ENCODE measurements around the gene C11orf91. TPM values are rescaled to one million over a fixed set of nuclear protein-coding genes. Genes with fewer than 3 reads are reported as not detected.

C11orf91 gene
- total RNA-seq, 2 experiments from 2014 or later, result not detected

- Histone ChIP-seq H3K27ac (ENCODE audit: low read depth, low read length, poor library complexity, severe bottlenecking) (no peak overlapping the region), H3K79me2 (ENCODE audit: insufficient read depth, low read depth, low read length) (no peaks in the 10 kb centered on the region)
- POLR2A ChIA-PET, result interaction anchor here (0.7 kb wide), 1 partner anchor 14 kb away, joined by 3 read pairs; no protein-coding TSS in a partner anchor
These were observed 12.7 kb upstream of the C11orf91 start for GRCh38 chr11:33713151-33713855.

GRCh38 chr11:33712436-33712835 lies 11.8 kb upstream of the C11orf91 start:
- Histone ChIP-seq H3K4me3 (ENCODE audit: low read depth, low read length, poor library complexity, severe bottlenecking) (no peak overlapping the region), H2AFZ (ENCODE audit: low read length) (no peak overlapping the region), H3K9me2 (ENCODE audit: insufficient read depth, low read length) (no peaks in the 10 kb centered on the region), H3K4me2 (ENCODE audit: low read length) (no peak overlapping the region), H3K27ac (ENCODE audit: low read depth, low read length, poor library complexity, severe bottlenecking) (no peak overlapping the region), H4K20me1 (ENCODE audit: insufficient read depth, low read length) (no peaks in the 10 kb centered on the region), H3K36me3 (ENCODE audit: insufficient read depth, low read length) (peaks cover 11% of the 10 kb centered on the region), H3K79me2 (ENCODE audit: insufficient read depth, low read depth, low read length) (no peaks in the 10 kb centered on the region), H3K4me1 (ENCODE audit: insufficient read depth, low read length, poor library complexity, severe bottlenecking) (no peaks in the 10 kb centered on the region), H3K9me3 (ENCODE audit: low read length) (no peaks in the 10 kb centered on the region)
- intact Hi-C loops (cut with micrococcal nuclease; ENCODE audit: unreplicated experiment), result no loop called here
- BruUV-seq (replicated peaks), result no TSS peak
- POLR2A ChIA-PET, result no interaction called here
- TF ChIP-seq CTCF (conservative IDR thresholded peaks at IDR 0.05; ENCODE audit: low read length) (no peak), EZH2phosphoT487 (IDR thresholded peaks at IDR 0.05; ENCODE audit: borderline replicate concordance, low read depth, low read length) (no peak)
- CTCF ChIA-PET (ENCODE audit: unreplicated experiment), result no interaction called here
- DNase-seq (ENCODE audit: low spot score), result no peak

More at GRCh38 chr11:33713151-33713855, 12.7 kb upstream of the C11orf91 start:
- Histone ChIP-seq H3K4me1 (ENCODE audit: insufficient read depth, low read length, poor library complexity, severe bottlenecking) (no peaks in the 10 kb centered on the region), H3K4me2 (ENCODE audit: low read length) (no peak overlapping the region), H3K9me2 (ENCODE audit: insufficient read depth, low read length) (no peaks in the 10 kb centered on the region), H3K9me3 (ENCODE audit: low read length) (no peaks in the 10 kb centered on the region), H4K20me1 (ENCODE audit: insufficient read depth, low read length) (no peaks in the 10 kb centered on the region), H3K36me3 (ENCODE audit: insufficient read depth, low read length) (peaks cover 11% of the 10 kb centered on the region), H2AFZ (ENCODE audit: low read length) (no peak overlapping the region), H3K4me3 (ENCODE audit: low read depth, low read length, poor library complexity, severe bottlenecking) (no peak overlapping the region)
- CTCF ChIA-PET (ENCODE audit: unreplicated experiment), result no interaction called here
- intact Hi-C loops (cut with micrococcal nuclease; ENCODE audit: unreplicated experiment), result no loop called here
- no TSS peak for BruUV-seq (replicated peaks)
- DNase-seq (ENCODE audit: low spot score), result no peak
- TF ChIP-seq EZH2phosphoT487 (IDR thresholded peaks at IDR 0.05; ENCODE audit: borderline replicate concordance, low read depth, low read length), result no peak
- no peak for TF ChIP-seq CTCF (conservative IDR thresholded peaks at IDR 0.05; ENCODE audit: low read length)

GRCh38 chr11:33709466-33709865 lies 8.8 kb upstream of the C11orf91 start:
- Histone ChIP-seq H3K4me1 (ENCODE audit: insufficient read depth, low read length, poor library complexity, severe bottlenecking) (no peaks in the 10 kb centered on the region), H3K9me2 (ENCODE audit: insufficient read depth, low read length) (no peaks in the 10 kb centered on the region), H2AFZ (ENCODE audit: low read length) (no peak overlapping the region), H3K9me3 (ENCODE audit: low read length) (no peaks in the 10 kb centered on the region), H3K36me3 (ENCODE audit: insufficient read depth, low read length) (peaks cover 11% of the 10 kb centered on the region), H3K27ac (ENCODE audit: low read depth, low read length, poor library complexity, severe bottlenecking) (no peak overlapping the region), H3K4me2 (ENCODE audit: low read length) (no peak overlapping the region), H3K79me2 (ENCODE audit: insufficient read depth, low read depth, low read length) (no peaks in the 10 kb centered on the region), H3K4me3 (ENCODE audit: low read depth, low read length, poor library complexity, severe bottlenecking) (no peak overlapping the region), H4K20me1 (ENCODE audit: insufficient read depth, low read length) (no peaks in the 10 kb centered on the region)
- no peak for DNase-seq (ENCODE audit: low spot score)
- CTCF ChIA-PET (ENCODE audit: unreplicated experiment), result no interaction called here
- TF ChIP-seq EZH2phosphoT487 (IDR thresholded peaks at IDR 0.05; ENCODE audit: borderline replicate concordance, low read depth, low read length), result no peak
- no peak for TF ChIP-seq CTCF (conservative IDR thresholded peaks at IDR 0.05; ENCODE audit: low read length)
- intact Hi-C loops (cut with micrococcal nuclease; ENCODE audit: unreplicated experiment), result no loop called here
- BruUV-seq (replicated peaks), result no TSS peak
- POLR2A ChIA-PET, result interaction anchor here (0.9 kb wide), 1 partner anchor 33 kb away, joined by 4 read pairs; no protein-coding TSS in a partner anchor
